Right cardiac atrium (tissue), 5 donors: ENCODE measurements around the gene DTHD1. TPM values are rescaled to one million over a fixed set of nuclear protein-coding genes. Genes with fewer than 3 reads are reported as not detected.

Source experiments
- ATAC-seq, 2 donors: fragments of 200-7000 bp; cut with Tn5 transposase; one replicate each; pipeline versions ENCODE4 v1.8.0 to v1.9.1; 2020; ENCODE audit warnings: moderate library complexity in 2 of 2, mild to moderate bottlenecking in 1 of 2
- DNase-seq, 3 donors: peaks; one replicate each; pipeline ENCODE4 v3.0.0-alpha.2; 2020
- H3K27ac ChIP-seq: one replicate; pipeline ENCODE4 v1.5.1; 2013; ENCODE audit warnings: mild to moderate bottlenecking, low read length, control low read depth, moderate library complexity
- H3K27me3 ChIP-seq: one replicate; pipeline ENCODE4 v1.6.1; 2013; ENCODE audit not compliant: control insufficient read depth, insufficient read depth
- H3K4me1 ChIP-seq: one replicate; pipeline ENCODE4 v1.6.1; 2013; ENCODE audit warnings: low read length; ENCODE audit not compliant: control insufficient read depth, insufficient read depth
- H3K4me3 ChIP-seq: one replicate; pipeline ENCODE4 v1.5.1; 2013; ENCODE audit warnings: low read length, control low read depth
- H3K9me3 ChIP-seq: one replicate; pipeline ENCODE4 v1.6.1; 2013; ENCODE audit warnings: low read length; ENCODE audit not compliant: control insufficient read depth
- WGBS: extraction: QIAGEN DNeasy Blood & Tissue Kit; methylation state at CpG from one replicate; pipeline ENCODE4 v1.1.7; 2013; 5-methylcytosine and 5-hydroxymethylcytosine counted together
- intact Hi-C, 4 donors: fragments of 100-400 bp; cut with DNase I; formaldehyde crosslinking; loops; one replicate each; pipeline versions ENCODE4 v1.11.0 to v1.14.0; 2022 to 2023
- polyA plus RNA-seq: library from polyadenylated mRNA; stranded (reverse); fragments of 200-250 nt; gene quantifications from one replicate; pipeline ENCODE4 v1.2.3, GENCODE V29; 2013
- total RNA-seq, 4 donors: library from RNA; stranded (reverse); fragmentation: NEBNext Ultra II Directional; extraction: Animal tissue kit (Norgen Biotek cat#: 25700); gene quantifications; one replicate each; pipeline ENCODE4 v1.2.1, GENCODE V29; 2021
- donor health status: healthy with polysubstance abuse.
- donor health status: DM: no; HTN: yes; CAD: no.
- donor health status: DM: no; HTN: no; CAD: no.
- donor health status: DM: no; HTN: yes; CAD: no; lungs with severe emphysema.
- donor health status: DM: yes; HTN: yes; CAD: no.

DTHD1 gene
- total and polyA plus RNA-seq, 5 donors: 0.02 to 0.39 (median 0.09) TPM; not detected in 2

DNA sequence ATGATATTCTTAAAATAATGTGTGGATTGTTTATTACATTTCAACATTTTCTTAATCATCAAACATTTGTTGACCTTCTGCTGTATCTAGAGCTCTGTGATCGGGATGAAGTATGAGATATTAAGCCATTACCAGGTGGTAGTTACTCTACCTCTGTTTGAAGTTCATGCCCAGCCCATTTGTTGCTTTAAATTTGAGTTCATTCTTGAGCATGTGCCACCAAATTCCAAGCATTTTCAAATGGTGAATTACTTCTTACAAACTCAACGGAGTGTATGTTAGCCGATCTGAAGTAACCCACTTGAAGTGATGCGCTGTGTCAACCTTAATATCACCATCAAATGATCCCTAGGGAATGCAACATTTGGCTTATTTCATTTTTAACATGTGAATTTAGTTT lies 7.3 kb upstream of the DTHD1 start:
- Histone ChIP-seq H3K27ac (no peak overlapping the region), H3K4me3 (no peak overlapping the region), H3K4me1 (no peaks in the 10 kb centered on the region), H3K27me3 (no peaks in the 10 kb centered on the region), H3K9me3 (no peaks in the 10 kb centered on the region)
- intact Hi-C loops: no loop called here
- 80% methylated on average over 4 of the region's 4 CpGs for WGBS
- no peak for ATAC-seq
- no peak for DNase-seq

- H3K27ac ChIP-seq: no peak overlapping the region
- 73% methylated on average over 4 of the region's 4 CpGs for WGBS
- intact Hi-C loops: no loop called here
Measured at GRCh38 chr4:36277533-36277932, 3.9 kb upstream of the DTHD1 start.

DNA sequence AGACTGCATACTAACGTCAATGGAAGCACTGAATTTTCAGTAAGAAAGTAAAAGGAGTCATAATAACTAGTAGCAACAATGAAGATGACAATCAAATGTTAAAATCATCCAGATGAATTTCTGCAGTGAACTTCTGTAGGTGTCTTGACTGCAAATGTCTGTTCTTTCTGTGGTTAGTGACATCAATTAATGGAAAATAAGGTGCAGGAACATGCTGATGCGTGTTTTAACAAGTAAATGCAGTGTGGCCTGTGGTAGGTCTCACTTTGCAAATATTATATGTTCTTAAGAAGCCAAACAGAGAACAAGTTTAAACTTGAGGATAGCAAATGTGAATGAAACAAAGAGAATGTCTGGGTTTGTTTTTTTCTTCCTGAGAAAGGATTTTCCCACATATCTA lies 2.6 kb upstream of the DTHD1 start:
- ATAC-seq: no peak
- intact Hi-C loops: no loop called here
- no peaks in the 10 kb centered on the region for H3K27me3 ChIP-seq
- no peaks in the 10 kb centered on the region for H3K4me1 ChIP-seq
- no peak for DNase-seq
- no peak overlapping the region for H3K4me3 ChIP-seq
- 78% methylated on average over 2 of the region's 2 CpGs for WGBS
- no peaks in the 10 kb centered on the region for H3K9me3 ChIP-seq
- no peak overlapping the region for H3K27ac ChIP-seq

More at GRCh38 chr4:36277533-36277932, 3.9 kb upstream of the DTHD1 start:
- Histone ChIP-seq H3K27me3 (no peaks in the 10 kb centered on the region), H3K4me1 (no peaks in the 10 kb centered on the region), H3K4me3 (no peak overlapping the region), H3K9me3 (no peaks in the 10 kb centered on the region)
- ATAC-seq: no peak
- no peak for DNase-seq

GRCh38 chr4:36280555-36280954 lies 861 bp upstream of the DTHD1 start:
- no peak for ATAC-seq
- Histone ChIP-seq H3K4me1 (no peaks in the 10 kb centered on the region), H3K4me3 (no peak overlapping the region), H3K9me3 (no peaks in the 10 kb centered on the region), H3K27me3 (no peaks in the 10 kb centered on the region), H3K27ac (no peak overlapping the region)
- DNase-seq: no peak
- 51% methylated on average over 4 of the region's 4 CpGs for WGBS
- intact Hi-C loops: no loop called here

DNA sequence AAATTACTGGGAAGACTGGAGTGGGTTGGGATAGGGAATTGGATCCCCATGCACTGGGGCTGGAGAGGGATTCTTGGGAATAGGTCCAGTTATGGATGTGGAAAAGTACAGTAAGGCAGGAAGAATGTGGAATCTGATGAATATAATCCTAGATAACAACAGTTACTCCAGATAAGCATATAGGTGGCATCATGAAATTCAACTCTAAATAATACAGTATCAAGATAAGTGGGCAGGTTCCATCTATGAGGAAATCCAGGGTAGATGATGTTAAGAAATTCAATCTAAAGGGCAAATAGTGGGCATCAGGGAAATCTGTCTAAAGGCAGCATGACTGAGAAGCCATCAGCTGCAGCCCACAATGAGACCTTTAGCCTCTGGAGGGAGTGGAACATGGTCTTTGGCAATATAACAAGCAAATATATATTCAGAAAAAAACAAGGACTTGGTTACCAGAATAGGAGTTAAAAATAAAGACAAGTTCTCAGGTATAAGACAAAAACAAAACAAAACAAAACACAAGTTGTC lies 1.2 kb downstream of the DTHD1 start:
- intact Hi-C loops: no loop called here
- Histone ChIP-seq H3K27ac (no peak overlapping the region), H3K4me1 (no peaks in the 10 kb centered on the region), H3K9me3 (no peaks in the 10 kb centered on the region), H3K4me3 (no peak overlapping the region), H3K27me3 (no peaks in the 10 kb centered on the region)
- DNase-seq: no peak
- no peak for ATAC-seq

DNA sequence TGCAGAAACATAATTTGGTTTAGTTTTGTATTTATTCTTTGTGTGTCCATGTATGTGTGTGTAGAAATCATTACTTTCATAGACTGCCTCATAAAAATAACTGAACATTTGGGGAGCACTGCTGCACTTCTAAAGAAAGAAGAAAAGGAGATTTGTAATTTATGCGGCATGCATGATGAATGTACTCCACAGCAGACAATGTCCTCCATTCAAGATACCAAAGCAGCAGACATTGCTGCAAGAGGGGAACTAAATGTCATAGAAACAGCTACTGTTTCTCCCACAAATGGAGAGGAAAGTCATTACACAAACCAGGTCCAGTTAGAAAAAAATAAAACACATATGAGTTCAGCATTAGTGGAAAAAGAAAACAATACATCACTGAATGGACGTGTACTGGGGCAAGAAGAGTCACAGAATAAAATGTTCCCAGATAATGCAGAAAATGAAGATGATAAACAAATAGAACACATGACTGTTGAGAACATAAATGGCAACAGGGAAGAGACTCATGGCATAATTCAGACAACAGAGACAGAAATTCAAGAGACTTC lies 2.6 kb downstream of the DTHD1 start:
- ATAC-seq: no peak
- no peak overlapping the region for H3K27ac ChIP-seq

GRCh38 chr4:36285784-36286480 lies 4.5 kb downstream of the DTHD1 start:
- ATAC-seq (no peak), DNase-seq (no peak)
- no peaks in the 10 kb centered on the region for H3K9me3 ChIP-seq
- no peaks in the 10 kb centered on the region for H3K27me3 ChIP-seq
- no peaks in the 10 kb centered on the region for H3K4me1 ChIP-seq
- 80% methylated on average over 6 of the region's 6 CpGs for WGBS
- intact Hi-C loops: no loop called here
- no peak overlapping the region for H3K27ac ChIP-seq
- H3K4me3 ChIP-seq: no peak overlapping the region

More for the DNA sequence above, 2.6 kb downstream of the DTHD1 start:
- intact Hi-C loops: no loop called here
- 72% methylated on average over 2 of the region's 2 CpGs for WGBS
- Histone ChIP-seq H3K27me3 (no peaks in the 10 kb centered on the region), H3K4me3 (no peak overlapping the region), H3K9me3 (no peaks in the 10 kb centered on the region), H3K4me1 (no peaks in the 10 kb centered on the region)
- no peak for DNase-seq

DNA sequence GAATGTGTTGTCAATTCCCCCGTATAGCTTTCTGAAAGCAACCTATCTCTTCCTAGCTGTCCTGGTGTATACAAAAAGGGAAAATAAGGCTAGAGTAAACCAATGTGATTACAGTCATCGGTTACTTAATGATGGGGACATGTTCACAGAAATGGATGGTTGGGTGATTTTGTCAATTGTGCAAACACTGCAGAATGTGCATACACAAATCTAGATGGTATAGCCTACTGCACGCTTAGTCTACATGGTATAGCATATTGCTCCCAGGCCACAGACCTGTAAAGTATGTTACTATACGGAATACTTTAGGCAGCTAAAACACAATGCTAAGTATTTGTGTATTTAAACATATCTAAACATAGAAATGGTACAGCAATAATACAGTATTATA lies 5.1 kb downstream of the DTHD1 start:
- intact Hi-C loops: no loop called here
- H3K4me1 ChIP-seq: no peaks in the 10 kb centered on the region
- DNase-seq: no peak
- H3K27me3 ChIP-seq: no peaks in the 10 kb centered on the region
- no peak overlapping the region for H3K4me3 ChIP-seq
- H3K27ac ChIP-seq: no peak overlapping the region
- WGBS: 90% methylated on average over 4 of the region's 4 CpGs
- no peaks in the 10 kb centered on the region for H3K9me3 ChIP-seq
- no peak for ATAC-seq

GRCh38 chr4:36288731-36289426 lies 7.5 kb downstream of the DTHD1 start:
- DNase-seq (no peak), ATAC-seq (no peak)
- 48% methylated on average over 2 of the region's 2 CpGs for WGBS
- Histone ChIP-seq H3K27ac (no peak overlapping the region), H3K4me1 (no peaks in the 10 kb centered on the region), H3K4me3 (no peak overlapping the region), H3K9me3 (no peaks in the 10 kb centered on the region), H3K27me3 (no peaks in the 10 kb centered on the region)
- intact Hi-C loops: no loop called here

GRCh38 chr4:36290641-36291040 lies 9.2 kb downstream of the DTHD1 start:
- no peaks in the 10 kb centered on the region for H3K9me3 ChIP-seq
- intact Hi-C loops: no loop called here
- H3K4me3 ChIP-seq: no peak overlapping the region
- H3K27ac ChIP-seq: no peak overlapping the region
- no peaks in the 10 kb centered on the region for H3K27me3 ChIP-seq
- no peaks in the 10 kb centered on the region for H3K4me1 ChIP-seq
- ATAC-seq (no peak), DNase-seq (no peak)
- WGBS: 91% methylated on average over 2 of the region's 2 CpGs

GRCh38 chr4:36292556-36293188 lies 11.3 kb downstream of the DTHD1 start:
- no peaks in the 10 kb centered on the region for H3K9me3 ChIP-seq
- no peak for ATAC-seq
- H3K27ac ChIP-seq: no peak overlapping the region
- H3K4me1 ChIP-seq: no peaks in the 10 kb centered on the region
- DNase-seq: peak in 1 of 3 donors; percentile 47
- WGBS: 74% methylated on average over 7 of the region's 7 CpGs
- H3K4me3 ChIP-seq: no peak overlapping the region
- intact Hi-C loops: no loop called here
- H3K27me3 ChIP-seq: no peaks in the 10 kb centered on the region
